Measurements from ENCODE around the gene FBXO17. TPM values are rescaled to one million over a fixed set of nuclear protein-coding genes. Genes with fewer than 3 reads are reported as not detected.

FBXO17 gene
- total RNA-seq, 1 donor from 2014 or later, result not detected

DNA sequence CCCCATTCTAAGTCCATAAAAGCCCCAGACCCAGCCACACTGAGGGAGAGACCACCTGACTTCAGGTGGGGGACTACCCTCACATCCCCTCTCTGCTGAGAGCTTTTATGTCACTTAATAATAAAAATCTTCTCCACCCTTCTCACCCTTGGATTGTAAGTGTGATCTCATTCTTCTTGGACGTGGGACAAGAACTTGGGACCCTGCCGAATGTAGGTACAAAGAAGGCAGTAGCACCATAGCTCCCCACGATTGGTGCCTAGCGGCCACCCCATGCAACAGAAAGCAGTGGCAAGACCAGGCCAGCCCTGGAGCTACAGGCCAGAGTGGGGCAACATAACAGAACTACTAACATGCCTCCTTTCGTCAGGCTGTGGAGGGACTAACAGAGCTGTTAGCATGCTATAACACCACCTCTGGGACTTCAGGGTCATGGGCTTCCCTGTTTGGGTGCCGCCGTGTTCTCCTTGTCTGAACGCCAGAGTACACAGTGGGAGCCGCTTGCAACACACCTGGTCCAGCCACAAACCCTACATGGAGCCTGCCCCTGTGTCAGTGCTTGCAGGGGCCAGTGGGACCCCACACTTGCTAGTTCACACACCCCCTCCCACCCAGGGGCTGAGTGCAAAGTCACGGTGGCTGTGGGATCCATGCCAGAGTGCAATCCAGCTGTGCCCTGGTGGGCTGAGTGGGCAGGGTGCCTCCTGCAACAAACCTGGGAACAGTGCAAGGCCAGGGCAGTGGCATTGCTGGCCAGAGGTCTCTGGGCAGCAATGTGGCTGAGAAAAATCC is 5.2 kb upstream of the FBXO17 start:
- ChIA-PET POLR2A (no interaction called here), CTCF (no interaction called here)
- Mint-ChIP-seq H3K27me3 (peaks cover 32% of the 10 kb centered on the region), H3K9me3 (peaks cover 8% of the 10 kb centered on the region), H3K27ac (no peak overlapping the region), H3K36me3 (ENCODE audit: low read depth) (no peaks in the 10 kb centered on the region), H3K4me3 (no peak overlapping the region), H3K4me1 (peaks cover 7% of the 10 kb centered on the region)
- ATAC-seq (ENCODE audit: low read depth), result no peak
- TF ChIP-seq, protein P1, sequence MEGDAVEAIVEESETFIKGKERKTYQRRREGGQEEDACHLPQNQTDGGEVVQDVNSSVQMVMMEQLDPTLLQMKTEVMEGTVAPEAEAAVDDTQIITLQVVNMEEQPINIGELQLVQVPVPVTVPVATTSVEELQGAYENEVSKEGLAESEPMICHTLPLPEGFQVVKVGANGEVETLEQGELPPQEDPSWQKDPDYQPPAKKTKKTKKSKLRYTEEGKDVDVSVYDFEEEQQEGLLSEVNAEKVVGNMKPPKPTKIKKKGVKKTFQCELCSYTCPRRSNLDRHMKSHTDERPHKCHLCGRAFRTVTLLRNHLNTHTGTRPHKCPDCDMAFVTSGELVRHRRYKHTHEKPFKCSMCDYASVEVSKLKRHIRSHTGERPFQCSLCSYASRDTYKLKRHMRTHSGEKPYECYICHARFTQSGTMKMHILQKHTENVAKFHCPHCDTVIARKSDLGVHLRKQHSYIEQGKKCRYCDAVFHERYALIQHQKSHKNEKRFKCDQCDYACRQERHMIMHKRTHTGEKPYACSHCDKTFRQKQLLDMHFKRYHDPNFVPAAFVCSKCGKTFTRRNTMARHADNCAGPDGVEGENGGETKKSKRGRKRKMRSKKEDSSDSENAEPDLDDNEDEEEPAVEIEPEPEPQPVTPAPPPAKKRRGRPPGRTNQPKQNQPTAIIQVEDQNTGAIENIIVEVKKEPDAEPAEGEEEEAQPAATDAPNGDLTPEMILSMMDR (IDR thresholded peaks at IDR 0.05), result no peak
- no peak for DNase-seq
- intact Hi-C loops (cut with micrococcal nuclease), result no loop called here

DNA sequence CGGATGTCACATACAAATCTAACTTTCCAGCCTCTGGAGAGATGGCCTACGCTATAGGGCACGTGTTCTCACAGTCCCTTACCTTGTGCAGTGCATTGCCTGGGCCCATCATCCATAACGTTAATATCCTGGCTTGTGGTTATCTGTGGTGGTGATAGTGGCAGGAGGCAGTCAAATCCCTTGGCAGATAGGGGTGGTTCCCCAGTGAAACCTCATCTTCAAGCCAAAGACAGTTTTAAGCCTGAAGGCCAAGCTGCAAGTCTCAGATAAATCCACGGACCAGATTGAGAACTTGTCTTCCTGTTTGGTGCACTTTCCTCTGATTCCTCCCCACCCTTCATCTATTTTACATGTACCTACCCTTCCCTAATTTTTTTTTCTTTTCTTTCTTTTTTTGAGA is 4.3 kb upstream of the FBXO17 start:
- Mint-ChIP-seq H3K4me1 (peaks cover 11% of the 10 kb centered on the region), H3K27me3 (peaks cover 36% of the 10 kb centered on the region), H3K9me3 (peaks cover 5% of the 10 kb centered on the region), H3K27ac (no peak overlapping the region), H3K36me3 (ENCODE audit: low read depth) (no peaks in the 10 kb centered on the region), H3K4me3 (no peak overlapping the region)
- POLR2A ChIA-PET, result no interaction called here
- DNase-seq (no peak), ATAC-seq (ENCODE audit: low read depth) (no peak)
- intact Hi-C loops (cut with micrococcal nuclease), result no loop called here
- CTCF ChIA-PET, result no interaction called here
- TF ChIP-seq, protein P1 (IDR thresholded peaks at IDR 0.05), result no peak

DNA sequence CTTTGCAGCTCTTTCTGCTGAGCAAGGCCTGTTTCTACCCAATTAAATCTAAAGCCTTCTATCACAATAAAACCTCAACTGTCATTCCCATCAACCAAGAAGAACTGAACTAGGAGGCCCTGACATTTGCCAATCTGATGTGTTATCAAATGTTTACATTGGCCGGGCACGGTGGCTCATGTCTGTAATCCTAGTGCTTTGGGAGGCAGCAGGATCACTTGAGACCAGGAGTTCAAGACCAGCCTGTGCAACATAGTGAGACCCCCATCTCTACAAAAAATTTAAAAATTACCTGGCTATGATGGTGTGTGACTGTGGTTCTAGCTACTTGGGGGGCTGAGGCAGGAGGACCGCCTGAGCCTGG is 2.8 kb upstream of the FBXO17 start:
- Mint-ChIP-seq H3K27me3 (peaks cover 41% of the 10 kb centered on the region), H3K4me3 (no peak overlapping the region), H3K36me3 (ENCODE audit: low read depth) (no peaks in the 10 kb centered on the region), H3K27ac (no peak overlapping the region), H3K9me3 (peaks cover 5% of the 10 kb centered on the region), H3K4me1 (peaks cover 11% of the 10 kb centered on the region)
- no peak for DNase-seq
- POLR2A ChIA-PET, result no interaction called here
- CTCF ChIA-PET, result no interaction called here
- TF ChIP-seq, protein P1 (IDR thresholded peaks at IDR 0.05), result no peak
- no peak for ATAC-seq (ENCODE audit: low read depth)
- intact Hi-C loops (cut with micrococcal nuclease), result no loop called here

GRCh38 chr19:38977445-38978325 is 2.1 kb upstream of the FBXO17 start:
- ChIA-PET POLR2A (no interaction called here), CTCF (no interaction called here)
- Mint-ChIP-seq H3K27ac (no peak overlapping the region), H3K4me1 (peaks cover 11% of the 10 kb centered on the region), H3K36me3 (ENCODE audit: low read depth) (no peaks in the 10 kb centered on the region), H3K9me3 (peaks cover 5% of the 10 kb centered on the region), H3K4me3 (no peak overlapping the region), H3K27me3 (peaks cover 41% of the 10 kb centered on the region)
- no peak for ATAC-seq (ENCODE audit: low read depth)
- intact Hi-C loops (cut with micrococcal nuclease), result no loop called here
- DNase-seq, result no peak
- TF ChIP-seq, protein P1 (IDR thresholded peaks at IDR 0.05), result no peak

DNA sequence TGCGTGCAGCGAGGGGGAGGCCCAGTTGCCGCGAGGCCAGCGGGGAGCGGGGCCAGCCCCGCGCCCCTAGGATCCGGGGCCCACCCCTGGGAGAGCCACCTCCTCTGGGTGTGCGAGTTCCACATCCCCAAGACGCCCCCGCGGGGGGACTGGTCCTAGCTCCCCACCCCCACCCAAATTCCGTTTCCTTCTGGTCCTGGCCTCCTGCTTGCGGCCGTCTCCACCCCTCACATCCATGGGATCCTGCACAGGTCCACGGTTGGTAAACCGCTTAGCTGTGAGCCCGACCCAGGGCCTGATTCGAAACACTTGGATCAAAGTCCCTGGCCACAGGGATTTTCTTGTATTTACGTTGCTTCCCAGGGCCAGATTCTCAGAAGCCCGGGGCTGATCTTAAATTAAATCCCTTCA is 324 bp upstream of the FBXO17 start:
- POLR2A ChIA-PET, result no interaction called here
- TF ChIP-seq, protein P1 (IDR thresholded peaks at IDR 0.05), result no peak
- Mint-ChIP-seq H3K27me3 (peaks cover 41% of the 10 kb centered on the region), H3K4me3 (no peak overlapping the region), H3K36me3 (ENCODE audit: low read depth) (no peaks in the 10 kb centered on the region), H3K4me1 (peaks cover 11% of the 10 kb centered on the region), H3K9me3 (peaks cover 5% of the 10 kb centered on the region), H3K27ac (no peak overlapping the region)
- intact Hi-C loops (cut with micrococcal nuclease), result no loop called here
- ATAC-seq (ENCODE audit: low read depth) (no peak), DNase-seq (no peak)
- CTCF ChIA-PET, result interaction anchor here (1.0 kb wide), 1 partner anchor 20 kb away, joined by 5 read pairs; no protein-coding TSS in a partner anchor

Data from activated B cell treated with CpG ODN at 0.5 μM for 24 hours (primary cell).